ENCODE measurements around the gene STH.
"Not testable (repeated sequence)": the region's sequence is repeated elsewhere in the genome, so short reads cannot be mapped to it uniquely, and the experiment has no call there.

The STH gene

DNA sequence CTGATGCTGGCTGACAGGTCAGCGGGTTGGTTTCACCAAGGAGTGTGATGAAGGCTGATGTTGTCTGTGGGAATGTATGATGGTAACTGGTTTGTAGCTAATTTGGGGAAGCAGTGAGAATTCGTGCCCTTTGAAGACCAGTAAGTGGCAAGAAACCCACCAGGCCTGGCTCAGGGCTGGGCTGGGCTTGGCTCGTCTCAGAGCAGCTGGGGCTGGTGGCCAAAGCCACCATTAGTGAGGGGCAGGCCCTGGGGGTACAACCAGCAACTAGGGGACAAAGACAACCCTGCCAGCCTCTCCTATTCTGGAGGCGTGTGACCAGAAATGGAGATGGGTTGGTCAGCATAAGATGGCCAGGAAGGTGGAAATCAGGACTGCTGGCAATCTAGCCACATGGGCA is 13.0 kb upstream of the STH start:
- DNase-seq: no peak

DNA sequence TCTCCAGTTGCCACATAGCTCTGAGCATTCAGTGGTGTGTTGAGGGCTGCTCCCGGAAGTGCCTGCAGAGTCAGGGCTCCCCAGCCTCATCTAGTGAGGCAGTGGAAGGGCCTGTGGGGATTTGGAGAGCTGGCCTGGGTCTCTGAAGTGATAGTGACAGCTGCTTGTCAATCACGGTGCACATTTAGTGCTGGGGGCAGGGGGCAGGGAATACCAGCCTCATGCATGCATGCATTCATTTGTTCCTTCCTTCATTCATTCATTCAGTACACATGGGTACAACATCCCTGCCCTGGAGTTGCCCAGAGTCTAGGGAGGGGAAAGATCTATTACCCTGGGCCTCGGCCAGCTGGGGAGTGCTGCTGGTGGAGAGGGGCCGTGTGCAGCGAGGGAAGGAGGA is 11.3 kb upstream of the STH start:
- DNase-seq: no peak

DNA sequence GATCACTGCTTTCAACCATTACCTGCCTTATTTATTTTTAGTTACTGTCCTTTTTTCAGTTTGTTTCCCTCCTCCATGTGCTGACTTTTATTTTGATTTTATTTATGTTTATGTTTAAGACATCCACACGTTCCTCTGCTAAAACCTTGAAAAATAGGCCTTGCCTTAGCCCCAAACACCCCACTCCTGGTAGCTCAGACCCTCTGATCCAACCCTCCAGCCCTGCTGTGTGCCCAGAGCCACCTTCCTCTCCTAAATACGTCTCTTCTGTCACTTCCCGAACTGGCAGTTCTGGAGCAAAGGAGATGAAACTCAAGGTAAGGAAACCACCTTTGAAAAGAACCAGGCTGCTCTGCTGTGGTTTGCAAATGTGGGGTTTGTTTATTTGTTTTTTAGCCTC is 9.3 kb upstream of the STH start:
- no peak for DNase-seq

DNA sequence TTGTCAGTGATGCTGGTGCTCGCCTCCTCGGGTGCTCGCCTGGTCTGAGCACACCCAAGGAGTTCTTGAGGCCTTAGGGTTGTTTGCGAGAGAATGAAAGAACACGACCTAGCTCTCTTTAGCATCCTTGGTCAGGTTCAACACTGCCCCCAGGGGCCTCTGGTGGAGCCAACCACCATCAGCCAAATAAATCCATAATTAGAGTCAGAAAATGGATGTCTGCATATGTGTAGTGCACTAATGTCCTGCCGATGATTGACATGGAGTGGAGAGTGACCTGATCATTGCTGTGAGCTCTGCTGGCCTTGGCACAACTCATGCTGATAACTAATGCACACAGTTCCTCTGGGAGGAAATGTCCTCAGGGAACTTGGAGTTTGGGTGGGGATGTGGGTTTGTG is 8.2 kb upstream of the STH start:
- no peak for DNase-seq

DNA sequence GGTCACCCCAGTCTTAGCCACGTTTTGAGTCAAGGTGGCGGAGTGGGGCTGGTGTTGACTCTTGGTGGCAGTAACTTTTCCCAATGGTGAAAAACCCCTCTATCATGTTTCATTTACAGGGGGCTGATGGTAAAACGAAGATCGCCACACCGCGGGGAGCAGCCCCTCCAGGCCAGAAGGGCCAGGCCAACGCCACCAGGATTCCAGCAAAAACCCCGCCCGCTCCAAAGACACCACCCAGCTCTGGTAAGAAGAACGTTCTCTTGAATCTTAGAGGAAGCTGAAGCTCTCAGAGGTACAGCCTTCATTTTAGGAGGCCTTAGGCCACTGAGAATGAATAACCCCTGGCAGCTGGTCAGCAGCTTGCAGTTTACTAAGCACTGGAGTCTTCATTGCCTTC is 7.7 kb upstream of the STH start:
- no peak for DNase-seq

DNA sequence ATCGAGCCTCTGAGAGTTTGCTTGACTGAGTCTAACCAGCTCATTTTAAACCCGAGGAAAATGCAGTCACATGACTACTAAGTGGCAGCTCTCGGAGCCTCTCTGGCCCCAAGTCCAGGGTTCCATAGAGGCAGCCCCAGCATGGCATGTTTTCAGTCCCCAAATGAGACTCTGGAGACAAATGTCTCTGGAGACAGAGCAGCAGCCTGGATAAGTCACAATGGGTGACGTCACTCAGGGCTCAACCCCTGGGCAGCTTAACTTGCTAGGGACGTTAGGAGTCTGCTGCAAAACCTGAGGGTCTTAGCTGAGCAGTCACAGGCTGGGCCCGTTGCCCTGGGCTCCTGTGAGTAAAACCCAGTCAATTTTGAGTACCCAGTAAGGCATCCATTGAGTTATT is 6.9 kb upstream of the STH start:
- DNase-seq: no peak

DNA sequence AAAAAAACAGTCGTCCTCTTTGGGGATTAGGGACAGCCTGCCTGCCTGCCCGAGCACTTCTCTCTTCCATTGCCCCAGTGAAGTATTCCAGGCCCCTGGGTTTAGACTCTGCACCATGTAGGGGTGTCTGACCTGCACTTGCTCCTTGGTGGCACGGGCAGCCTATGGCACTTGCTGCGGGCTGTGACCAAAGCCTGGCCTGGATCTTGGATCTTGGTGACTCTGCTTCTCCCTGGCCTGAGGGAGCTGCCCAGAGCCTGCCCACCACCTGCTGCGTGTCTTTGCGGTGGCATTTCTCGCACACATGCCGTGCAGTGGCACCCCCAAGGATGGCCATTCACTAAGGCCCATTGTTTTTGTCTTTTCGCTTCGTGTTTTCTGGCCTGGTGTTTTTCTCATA is 6.1 kb upstream of the STH start:
- no peak for DNase-seq

DNA sequence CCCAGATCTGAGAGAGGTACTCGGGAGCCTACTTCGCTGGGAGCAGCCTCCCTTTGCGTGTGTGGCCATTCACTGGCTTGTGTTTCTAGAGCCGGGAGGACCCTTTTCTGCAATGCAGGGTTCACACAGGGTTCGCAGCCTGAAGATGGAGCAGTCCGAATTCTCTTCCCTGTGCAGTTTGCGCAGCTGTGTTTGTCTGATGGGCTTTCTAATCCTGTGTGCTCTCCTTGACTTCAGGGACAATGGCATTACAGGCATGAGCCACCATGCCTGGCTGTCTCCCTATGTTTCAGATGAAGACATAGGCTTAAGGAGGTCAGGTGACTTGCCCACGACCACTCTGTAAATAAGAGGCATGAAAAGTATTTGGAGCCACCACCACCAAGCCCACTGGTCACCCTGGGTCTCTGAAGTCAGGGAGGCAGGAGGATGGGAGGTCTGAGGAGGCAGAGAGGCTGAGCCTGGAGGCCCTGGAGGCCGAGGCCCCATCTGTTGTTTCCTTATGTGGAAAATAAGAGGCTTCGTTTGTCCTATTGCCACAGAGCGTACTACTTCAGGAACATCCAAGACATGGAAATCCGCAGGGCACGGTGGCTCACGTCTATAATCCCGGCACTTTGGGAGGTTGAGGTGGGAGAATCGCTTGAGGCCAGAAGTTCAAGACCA is 5.0 kb upstream of the STH start:
- DNase-seq: no peak

DNA sequence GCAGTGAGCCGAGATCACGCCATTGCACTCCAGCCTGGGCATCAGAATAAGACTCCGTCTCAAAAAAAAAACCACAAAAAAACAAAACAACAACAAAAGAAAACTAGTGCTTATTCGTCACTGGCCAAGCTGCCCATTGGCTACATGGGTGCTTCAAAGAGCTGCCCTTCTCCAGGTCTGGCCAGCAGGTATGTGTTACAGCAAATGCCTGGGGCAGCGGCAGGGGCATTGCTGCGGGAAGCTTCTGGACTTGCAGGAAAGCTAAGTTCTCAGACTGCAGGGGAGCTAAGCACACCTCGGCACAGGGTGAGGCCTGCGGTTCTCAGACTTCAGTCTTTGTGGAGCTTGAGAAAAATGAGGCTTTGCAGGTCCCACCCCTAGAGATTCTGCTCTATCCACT is 4.1 kb upstream of the STH start:
- DNase-seq: no peak

DNA sequence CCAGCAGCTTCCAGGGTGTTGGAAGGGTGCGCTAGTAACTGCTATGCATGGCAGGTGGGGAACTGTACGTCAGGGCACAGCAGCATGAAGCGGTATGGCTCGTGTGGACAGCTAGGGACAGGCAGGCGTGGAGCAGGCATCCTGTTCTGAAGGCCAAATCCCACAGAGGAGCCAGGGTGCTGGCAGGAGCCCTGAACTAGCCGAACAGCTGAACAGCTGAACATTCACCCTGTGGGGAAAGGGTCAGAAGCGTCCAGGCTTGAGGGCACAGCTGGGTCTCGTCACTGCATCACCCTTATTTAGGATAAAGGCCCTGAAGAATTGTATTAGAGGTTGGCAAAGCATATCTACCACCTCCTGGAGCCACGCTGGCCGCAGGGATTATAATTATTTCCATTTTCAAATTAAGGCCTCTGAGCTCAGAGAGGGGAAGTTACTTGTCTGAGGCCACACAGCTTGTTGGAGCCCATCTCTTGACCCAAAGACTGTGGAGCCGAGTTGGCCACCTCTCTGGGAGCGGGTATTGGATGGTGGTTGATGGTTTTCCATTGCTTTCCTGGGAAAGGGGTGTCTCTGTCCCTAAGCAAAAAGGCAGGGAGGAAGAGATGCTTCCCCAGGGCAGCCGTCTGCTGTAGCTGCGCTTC is 3.3 kb upstream of the STH start:
- no peak for DNase-seq

DNA sequence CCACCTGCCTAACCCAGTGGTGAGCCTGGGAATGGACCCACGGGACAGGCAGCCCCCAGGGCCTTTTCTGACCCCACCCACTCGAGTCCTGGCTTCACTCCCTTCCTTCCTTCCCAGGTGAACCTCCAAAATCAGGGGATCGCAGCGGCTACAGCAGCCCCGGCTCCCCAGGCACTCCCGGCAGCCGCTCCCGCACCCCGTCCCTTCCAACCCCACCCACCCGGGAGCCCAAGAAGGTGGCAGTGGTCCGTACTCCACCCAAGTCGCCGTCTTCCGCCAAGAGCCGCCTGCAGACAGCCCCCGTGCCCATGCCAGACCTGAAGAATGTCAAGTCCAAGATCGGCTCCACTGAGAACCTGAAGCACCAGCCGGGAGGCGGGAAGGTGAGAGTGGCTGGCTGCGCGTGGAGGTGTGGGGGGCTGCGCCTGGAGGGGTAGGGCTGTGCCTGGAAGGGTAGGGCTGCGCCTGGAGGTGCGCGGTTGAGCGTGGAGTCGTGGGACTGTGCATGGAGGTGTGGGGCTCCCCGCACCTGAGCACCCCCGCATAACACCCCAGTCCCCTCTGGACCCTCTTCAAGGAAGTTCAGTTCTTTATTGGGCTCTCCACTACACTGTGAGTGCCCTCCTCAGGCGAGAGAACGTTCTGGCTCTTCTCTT is 2.6 kb upstream of the STH start:
- no peak for DNase-seq

DNA sequence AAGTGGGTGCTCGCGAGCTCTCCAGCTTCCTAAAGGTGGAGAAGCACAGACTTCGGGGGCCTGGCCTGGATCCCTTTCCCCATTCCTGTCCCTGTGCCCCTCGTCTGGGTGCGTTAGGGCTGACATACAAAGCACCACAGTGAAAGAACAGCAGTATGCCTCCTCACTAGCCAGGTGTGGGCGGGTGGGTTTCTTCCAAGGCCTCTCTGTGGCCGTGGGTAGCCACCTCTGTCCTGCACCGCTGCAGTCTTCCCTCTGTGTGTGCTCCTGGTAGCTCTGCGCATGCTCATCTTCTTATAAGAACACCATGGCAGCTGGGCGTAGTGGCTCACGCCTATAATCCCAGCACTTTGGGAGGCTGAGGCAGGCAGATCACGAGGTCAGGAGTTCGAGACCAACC is 1.9 kb upstream of the STH start:
- no peak for DNase-seq

DNA sequence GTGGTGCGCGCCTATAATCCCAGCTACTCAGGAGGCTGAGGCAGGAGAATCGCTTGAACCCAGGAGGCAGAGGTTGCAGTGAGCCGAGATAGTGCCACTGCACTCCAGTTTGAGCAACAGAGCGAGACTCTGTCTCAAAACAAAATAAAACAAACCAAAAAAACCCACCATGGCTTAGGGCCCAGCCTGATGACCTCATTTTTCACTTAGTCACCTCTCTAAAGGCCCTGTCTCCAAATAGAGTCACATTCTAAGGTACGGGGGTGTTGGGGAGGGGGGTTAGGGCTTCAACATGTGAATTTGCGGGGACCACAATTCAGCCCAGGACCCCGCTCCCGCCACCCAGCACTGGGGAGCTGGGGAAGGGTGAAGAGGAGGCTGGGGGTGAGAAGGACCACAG is 1.4 kb upstream of the STH start:
- DNase-seq: no peak

DNA sequence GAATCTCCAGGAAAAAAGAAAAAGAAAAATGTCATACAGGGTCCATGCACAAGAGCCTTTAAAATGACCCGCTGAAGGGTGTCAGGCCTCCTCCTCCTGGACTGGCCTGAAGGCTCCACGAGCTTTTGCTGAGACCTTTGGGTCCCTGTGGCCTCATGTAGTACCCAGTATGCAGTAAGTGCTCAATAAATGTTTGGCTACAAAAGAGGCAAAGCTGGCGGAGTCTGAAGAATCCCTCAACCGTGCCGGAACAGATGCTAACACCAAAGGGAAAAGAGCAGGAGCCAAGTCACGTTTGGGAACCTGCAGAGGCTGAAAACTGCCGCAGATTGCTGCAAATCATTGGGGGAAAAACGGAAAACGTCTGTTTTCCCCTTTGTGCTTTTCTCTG is 845 bp downstream of the STH start:
- DNase-seq: no peak

DNA sequence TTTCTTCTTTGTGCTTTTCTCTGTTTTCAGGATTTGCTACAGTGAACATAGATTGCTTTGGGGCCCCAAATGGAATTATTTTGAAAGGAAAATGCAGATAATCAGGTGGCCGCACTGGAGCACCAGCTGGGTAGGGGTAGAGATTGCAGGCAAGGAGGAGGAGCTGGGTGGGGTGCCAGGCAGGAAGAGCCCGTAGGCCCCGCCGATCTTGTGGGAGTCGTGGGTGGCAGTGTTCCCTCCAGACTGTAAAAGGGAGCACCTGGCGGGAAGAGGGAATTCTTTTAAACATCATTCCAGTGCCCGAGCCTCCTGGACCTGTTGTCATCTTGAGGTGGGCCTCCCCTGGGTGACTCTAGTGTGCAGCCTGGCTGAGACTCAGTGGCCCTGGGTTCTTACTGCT is 1.2 kb downstream of the STH start:
- DNase-seq: no peak

DNA sequence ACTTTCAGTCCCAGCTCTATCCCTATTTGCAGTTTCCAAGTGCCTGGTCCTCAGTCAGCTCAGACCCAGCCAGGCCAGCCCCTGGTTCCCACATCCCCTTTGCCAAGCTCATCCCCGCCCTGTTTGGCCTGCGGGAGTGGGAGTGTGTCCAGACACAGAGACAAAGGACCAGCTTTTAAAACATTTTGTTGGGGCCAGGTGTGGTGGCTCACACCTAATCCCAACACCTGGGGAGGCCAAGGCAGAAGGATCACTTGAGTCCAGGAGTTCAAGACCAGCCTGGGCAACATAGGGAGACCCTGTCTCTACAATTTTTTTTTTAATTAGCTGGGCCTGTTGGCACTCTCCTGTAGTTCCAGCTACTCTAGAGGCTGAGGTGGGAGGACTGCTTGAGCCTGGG is 1.7 kb downstream of the STH start:
- DNase-seq: no peak

DNA sequence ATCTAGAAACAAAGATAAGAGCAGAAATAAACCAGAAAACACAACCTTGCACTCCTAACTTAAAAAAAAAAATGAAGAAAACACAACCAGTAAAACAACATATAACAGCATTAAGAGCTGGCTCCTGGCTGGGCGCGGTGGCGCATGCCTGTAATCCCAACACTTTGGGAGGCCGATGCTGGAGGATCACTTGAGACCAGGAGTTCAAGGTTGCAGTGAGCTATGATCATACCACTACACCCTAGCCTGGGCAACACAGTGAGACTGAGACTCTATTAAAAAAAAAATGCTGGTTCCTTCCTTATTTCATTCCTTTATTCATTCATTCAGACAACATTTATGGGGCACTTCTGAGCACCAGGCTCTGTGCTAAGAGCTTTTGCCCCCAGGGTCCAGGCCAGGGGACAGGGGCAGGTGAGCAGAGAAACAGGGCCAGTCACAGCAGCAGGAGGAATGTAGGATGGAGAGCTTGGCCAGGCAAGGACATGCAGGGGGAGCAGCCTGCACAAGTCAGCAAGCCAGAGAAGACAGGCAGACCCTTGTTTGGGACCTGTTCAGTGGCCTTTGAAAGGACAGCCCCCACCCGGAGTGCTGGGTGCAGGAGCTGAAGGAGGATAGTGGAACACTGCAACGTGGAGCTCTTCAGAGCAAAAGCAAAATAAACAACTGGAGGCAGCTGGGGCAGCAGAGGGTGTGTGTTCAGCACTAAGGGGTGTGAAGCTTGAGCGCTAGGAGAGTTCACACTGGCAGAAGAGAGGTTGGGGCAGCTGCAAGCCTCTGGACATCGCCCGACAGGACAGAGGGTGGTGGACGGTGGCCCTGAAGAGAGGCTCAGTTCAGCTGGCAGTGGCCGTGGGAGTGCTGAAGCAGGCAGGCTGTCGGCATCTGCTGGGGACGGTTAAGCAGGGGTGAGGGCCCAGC is 2.6 kb downstream of the STH start:
- no peak for DNase-seq

DNA sequence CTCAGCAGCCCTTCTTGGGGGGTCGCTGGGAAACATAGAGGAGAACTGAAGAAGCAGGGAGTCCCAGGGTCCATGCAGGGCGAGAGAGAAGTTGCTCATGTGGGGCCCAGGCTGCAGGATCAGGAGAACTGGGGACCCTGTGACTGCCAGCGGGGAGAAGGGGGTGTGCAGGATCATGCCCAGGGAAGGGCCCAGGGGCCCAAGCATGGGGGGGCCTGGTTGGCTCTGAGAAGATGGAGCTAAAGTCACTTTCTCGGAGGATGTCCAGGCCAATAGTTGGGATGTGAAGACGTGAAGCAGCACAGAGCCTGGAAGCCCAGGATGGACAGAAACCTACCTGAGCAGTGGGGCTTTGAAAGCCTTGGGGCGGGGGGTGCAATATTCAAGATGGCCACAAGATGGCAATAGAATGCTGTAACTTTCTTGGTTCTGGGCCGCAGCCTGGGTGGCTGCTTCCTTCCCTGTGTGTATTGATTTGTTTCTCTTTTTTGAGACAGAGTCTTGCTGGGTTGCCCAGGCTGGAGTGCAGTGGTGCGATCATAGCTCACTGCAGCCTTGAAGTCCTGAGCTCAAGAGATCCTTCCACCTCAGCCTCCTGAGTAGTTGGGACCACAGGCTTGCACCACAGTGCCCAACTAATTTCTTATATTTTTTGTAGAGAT is 3.4 kb downstream of the STH start:
- peak; percentile 76 for DNase-seq

DNA sequence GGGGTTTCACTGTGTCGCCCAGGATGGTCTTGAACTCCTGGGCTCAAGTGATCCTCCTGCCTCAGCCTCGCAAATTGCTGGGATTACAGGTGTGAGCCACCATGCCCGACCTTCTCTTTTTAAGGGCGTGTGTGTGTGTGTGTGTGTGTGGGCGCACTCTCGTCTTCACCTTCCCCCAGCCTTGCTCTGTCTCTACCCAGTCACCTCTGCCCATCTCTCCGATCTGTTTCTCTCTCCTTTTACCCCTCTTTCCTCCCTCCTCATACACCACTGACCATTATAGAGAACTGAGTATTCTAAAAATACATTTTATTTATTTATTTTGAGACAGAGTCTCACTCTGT is 3.9 kb downstream of the STH start:
- no peak for DNase-seq

DNA sequence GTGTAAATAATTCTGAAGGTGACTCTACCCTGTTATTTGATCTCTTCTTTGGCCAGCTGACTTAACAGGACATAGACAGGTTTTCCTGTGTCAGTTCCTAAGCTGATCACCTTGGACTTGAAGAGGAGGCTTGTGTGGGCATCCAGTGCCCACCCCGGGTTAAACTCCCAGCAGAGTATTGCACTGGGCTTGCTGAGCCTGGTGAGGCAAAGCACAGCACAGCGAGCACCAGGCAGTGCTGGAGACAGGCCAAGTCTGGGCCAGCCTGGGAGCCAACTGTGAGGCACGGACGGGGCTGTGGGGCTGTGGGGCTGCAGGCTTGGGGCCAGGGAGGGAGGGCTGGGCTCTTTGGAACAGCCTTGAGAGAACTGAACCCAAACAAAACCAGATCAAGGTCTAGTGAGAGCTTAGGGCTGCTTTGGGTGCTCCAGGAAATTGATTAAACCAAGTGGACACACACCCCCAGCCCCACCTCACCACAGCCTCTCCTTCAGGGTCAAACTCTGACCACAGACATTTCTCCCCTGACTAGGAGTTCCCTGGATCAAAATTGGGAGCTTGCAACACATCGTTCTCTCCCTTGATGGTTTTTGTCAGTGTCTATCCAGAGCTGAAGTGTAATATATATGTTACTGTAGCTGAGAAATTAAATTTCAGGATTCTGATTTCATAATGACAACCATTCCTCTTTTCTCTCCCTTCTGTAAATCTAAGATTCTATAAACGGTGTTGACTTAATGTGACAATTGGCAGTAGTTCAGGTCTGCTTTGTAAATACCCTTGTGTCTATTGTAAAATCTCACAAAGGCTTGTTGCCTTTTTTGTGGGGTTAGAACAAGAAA is 5.1 kb downstream of the STH start:
- DNase-seq: no peak

DNA sequence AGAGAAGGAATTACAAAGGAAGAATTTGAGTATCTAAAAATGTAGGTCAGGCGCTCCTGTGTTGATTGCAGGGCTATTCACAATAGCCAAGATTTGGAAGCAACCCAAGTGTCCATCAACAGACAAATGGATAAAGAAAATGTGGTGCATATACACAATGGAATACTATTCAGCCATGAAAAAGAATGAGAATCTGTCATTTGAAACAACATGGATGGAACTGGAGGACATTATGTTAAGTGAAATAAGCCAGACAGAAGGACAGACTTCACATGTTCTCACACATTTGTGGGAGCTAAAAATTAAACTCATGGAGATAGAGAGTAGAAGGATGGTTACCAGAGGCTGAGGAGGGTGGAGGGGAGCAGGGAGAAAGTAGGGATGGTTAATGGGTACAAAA is 7.0 kb downstream of the STH start:
- not testable (repeated sequence) for DNase-seq

DNA sequence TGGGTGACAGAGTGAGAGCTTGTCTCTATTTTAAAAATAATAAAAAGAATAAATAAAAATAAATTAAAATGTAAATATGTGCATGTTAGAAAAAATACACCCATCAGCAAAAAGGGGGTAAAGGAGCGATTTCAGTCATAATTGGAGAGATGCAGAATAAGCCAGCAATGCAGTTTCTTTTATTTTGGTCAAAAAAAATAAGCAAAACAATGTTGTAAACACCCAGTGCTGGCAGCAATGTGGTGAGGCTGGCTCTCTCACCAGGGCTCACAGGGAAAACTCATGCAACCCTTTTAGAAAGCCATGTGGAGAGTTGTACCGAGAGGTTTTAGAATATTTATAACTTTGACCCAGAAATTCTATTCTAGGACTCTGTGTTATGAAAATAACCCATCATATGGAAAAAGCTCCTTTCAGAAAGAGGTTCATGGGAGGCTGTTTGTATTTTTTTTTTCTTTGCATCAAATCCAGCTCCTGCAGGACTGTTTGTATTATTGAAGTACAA is 8.5 kb downstream of the STH start:
- DNase-seq: no peak
